ENCODE results near the gene CELSR1.

DNA sequence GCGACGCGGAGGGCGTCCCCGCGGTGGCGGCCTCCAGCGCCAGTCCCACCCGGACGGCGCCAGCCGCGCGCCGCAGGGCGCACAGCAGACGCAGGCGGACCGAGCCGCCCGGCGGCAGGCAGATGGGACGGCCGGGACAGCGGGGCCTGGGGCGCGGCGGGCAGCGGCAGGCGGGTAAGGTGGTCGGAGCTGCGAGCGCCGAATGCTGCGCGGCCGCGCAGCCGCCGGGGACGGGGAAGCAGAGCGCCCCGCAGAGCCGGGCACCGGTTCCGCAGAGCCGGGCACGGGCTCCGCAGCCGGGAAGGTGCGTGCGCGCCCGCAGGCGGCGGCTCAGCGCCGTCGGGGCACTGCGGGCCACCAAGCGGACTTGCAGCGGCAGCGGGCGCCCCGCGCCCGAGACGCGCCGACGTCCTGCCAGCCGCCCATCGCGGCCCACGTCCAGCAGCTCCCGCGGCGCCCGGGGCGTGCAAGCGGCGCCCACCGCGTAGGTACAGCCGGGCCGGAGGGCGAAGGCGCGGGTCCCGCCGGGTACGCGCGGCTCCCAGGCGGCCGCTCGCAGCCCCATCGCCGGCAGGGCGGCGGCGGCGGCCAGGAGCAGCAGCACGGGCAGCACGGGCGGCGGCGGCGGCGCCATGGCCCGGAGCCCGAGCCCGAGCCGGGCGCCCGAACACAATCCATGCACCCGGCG lies 739 bp downstream of the CELSR1 start:
- no peak for TF ChIP-seq POLR2A (IDR thresholded peaks at IDR 0.05; ENCODE audit: low read length)
- no peak for TF ChIP-seq GATA1 (IDR thresholded peaks at IDR 0.05; ENCODE audit: low read depth, low read length)

Data from erythroblast (primary cell).